8988T (cell line): ENCODE results near the gene MTUS2.

Source experiments
- DNase-seq: peaks from one replicate; pipeline ENCODE4 v3.0.0; 2011

MTUS2 gene

GRCh38 chr13:29464105-29464679 lies 644.1 kb downstream of the MTUS2 start:
- no peak for DNase-seq

- DNase-seq: no peak
Observed at GRCh38 chr13:29465741-29466293, 645.7 kb downstream of the MTUS2 start.

GRCh38 chr13:29471551-29471950 lies 651.4 kb downstream of the MTUS2 start:
- no peak for DNase-seq

DNA sequence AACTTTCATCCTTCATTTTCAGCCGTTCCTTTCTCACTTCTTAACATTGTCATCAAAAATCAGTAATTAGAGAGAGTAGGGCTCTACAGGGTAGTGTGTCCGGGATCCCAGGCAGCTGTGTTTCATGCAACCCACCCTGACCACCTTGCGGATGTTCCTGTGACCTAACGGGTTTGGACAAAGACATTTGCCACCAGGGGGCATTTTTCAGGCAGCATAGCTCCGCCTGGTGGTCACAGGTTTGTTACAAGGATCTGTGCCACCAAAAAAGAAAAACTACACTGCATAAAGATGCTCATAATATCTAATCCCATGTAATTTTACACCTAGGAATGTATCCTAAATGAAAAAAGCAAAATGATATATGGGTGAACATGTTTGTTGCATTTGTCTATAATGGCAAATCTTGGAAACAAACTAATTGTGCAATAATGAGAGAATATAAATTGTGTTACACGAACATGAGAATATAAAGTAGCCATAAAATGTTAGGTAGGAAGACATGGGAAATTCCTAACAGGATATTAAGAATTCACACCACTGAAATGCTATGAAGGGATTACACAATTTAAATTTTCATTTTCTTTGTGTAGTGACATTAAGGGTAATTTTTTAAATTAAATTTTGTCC lies 652.3 kb downstream of the MTUS2 start:
- DNase-seq: no peak

- no peak for DNase-seq
Observed at GRCh38 chr13:29473166-29473565, 653.0 kb downstream of the MTUS2 start.

DNA sequence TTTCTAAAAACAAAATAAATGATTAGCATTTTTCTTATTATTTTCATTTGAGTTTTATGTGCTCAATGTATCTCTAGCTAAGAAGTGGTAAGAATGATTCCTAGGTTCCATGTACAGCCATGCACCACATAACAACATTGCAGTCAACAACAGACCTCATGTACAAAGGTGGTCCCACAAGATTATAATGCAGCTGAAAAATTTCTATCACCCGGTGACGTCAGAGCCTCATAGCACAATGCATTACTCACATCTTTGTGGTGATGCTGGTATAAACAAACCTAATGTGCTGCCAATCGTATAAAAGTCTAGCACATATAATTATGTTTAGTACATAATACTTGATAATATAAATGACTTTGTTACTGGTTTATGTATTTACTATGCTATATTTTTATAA lies 654.9 kb downstream of the MTUS2 start:
- DNase-seq: no peak

DNA sequence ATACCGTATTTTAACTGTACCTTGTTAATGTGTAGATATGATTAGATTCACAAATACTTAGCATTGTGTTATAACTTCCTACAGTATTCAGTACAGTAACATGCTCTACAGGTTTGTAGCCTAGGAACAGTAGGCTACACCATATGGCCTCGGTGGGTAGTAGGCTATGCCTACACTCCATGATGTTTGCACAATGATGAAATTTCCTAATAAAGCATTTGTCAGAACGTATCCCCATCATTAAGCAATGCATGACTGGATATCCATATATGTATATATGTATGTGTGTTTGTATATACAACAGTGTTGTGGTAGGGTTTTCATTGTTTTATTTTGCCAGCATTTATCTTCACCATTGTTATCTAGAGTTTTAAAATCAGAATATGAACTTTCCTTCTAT lies 655.9 kb downstream of the MTUS2 start:
- DNase-seq: no peak

DNA sequence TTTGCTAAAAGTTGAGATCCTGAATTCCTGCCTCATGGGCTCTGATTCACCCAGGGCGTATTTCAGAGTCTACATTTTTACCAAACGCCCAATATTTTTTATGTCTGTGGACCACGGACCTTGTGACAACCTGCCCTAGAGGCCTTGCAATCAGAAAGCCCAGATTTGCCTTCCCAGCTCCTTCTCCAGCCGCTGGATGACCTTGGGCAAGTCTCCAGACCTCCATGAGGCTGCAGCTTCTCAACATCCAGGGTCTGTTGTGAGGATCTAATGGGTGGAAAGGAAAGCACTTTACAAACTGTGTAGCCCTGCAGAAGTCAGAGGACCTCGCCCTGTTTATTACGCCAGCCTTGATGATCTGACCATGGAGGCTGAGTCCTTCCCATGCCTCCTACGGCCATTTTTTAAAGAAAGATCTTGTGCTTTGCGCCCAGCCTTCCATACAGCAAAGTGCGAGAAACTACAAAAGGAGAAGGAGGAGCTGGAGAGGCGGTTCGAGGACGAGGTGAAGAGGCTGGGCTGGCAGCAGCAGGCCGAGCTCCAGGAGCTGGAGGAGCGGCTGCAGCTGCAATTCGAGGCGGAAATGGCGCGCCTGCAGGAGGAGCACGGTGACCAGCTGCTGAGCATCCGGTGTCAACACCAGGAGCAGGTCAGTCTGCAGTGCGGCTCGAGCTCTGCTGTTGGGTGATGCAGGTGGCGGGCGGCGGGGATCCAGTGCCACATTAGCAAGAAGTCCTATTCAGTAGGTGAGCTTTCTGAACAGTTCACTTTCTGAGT lies 659.8 kb downstream of the MTUS2 start:
- no peak for DNase-seq

DNA sequence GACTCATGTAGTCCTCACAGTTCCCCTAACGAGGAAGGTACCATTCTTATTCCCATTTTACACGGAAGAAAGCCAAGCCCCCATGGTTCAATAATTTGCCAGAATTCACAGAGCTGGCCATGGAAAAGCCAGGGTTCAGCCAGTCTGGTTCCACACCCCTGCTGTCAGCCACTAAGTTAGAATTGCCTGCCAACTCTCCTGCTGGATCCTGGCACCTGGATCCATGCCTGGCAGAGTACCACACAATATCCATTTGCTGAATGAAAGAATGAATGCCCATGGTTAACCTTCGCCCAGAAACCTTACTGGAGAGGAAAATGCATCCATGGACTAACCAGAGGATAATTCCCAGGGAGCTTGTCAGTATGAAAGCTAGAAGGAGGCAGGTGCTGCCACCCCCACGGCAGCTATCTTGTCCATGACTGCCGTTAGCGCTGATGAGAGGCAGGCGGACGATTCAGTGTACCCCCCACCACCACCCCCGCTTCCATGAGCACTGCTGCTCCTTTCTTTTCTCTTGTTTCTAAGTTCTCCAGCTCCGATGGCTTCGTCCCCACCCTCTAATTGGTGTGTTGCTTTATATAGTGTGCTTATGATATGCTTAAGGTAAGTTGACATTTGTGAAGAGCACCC lies 660.9 kb downstream of the MTUS2 start:
- DNase-seq: no peak

GRCh38 chr13:29481603-29482002 lies 661.5 kb downstream of the MTUS2 start:
- no peak for DNase-seq

DNA sequence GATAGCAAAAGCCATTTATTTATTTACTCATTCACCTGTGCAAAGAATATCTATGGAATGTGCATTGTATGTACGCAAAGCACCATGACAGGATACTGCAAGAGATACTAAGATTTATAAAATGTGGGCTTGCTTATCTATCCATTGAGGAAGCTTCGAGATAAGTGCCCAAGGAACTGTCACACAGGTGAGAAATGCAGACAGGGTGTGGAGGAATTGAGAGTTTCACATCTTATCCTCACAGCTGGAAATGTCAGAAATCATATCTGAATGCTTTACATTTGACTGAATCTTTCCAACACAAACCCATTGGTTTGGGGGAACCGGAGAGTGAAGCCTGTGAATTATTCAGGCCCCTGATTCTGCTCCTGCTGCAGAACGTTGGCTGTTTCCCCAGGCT lies 662.4 kb downstream of the MTUS2 start:
- DNase-seq: no peak

- DNase-seq: no peak
Observed at GRCh38 chr13:29483211-29483610, 663.1 kb downstream of the MTUS2 start.

DNA sequence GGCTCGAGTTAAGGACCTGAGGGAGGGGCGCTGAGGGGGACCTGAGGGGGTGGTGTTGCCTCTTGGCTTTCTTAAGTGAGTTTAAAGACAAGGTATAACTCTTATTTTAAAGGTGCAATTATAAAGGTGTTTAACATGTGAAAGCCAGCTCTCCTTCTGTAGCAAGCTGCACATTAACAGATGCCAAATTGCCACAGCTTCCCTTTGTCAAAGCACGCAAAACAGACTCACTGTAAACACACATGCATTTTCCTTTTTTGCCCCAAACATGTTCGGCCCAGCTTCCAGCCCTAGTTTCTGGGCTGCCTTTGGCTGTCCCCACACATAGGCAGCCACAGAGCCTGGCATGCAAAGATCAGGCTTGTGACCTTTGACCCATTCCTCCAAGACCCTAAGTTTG lies 663.5 kb downstream of the MTUS2 start:
- DNase-seq: no peak

DNA sequence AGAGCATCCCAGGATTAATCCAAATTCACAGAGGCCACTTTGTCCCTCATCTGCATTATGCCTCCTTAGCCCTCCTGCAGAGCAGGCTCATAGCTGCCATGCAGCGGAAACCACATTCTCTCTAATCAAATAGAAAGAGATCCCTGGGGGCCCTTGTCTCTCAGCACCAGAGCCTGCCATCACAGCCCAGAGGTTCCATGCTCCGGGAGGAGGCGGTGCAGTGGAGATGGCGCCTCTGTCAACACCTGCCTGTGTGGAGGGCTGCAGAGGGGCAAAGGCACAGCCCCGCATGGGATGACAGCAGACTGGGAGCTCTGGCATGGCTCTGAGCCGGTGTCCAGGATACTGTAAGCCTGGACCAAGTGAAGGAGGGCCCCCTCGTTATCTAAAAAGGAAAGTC lies 664.1 kb downstream of the MTUS2 start:
- no peak for DNase-seq

GRCh38 chr13:29484796-29485195 lies 664.7 kb downstream of the MTUS2 start:
- DNase-seq: no peak

GRCh38 chr13:29486551-29486950 lies 666.4 kb downstream of the MTUS2 start:
- DNase-seq: no peak

DNA sequence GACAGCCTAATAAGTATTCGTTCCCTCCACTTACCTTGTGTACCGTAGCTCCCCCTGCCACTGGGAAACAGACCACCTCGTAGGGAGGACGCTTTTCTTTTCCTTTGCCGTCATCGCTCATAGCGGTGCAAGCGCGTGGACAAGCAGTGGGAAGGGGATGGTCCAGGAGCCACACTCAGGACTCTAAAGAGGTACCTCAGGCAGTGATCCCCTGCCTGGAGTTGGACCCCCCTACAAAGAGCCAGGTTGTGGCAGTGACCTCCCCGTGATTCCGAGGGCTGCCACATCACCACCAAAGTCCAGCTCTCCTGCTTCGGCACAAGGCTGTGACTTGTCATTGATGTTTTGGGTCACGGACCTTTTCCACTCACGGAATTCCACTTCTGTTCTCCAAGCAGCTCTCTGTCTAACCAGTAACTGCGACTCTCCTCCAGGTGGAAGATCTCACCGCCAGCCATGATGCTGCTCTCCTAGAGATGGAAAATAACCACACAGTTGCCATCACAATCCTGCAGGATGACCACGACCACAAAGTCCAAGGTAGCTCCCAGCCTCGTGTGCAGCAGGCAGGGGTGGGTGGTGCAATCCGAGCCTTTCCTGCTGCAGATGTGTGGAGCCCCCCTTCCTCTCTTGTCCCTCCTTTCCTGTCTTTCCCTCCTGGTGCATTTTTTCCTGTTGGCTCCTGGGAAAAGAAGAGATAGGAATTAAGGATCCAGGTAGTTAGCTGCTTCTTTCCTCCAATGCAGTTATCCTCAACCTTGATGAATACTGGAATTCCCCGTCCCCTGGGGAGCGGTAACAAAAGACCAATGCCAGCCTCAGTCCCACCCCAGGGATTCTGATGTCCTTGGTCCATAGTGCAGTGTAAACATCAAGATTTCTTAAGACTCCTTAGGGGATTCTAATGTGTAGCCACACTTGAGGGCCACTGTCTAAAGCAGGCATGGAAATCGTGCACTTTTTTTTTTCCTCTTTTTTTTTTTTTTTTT lies 667.6 kb downstream of the MTUS2 start:
- no peak for DNase-seq

DNA sequence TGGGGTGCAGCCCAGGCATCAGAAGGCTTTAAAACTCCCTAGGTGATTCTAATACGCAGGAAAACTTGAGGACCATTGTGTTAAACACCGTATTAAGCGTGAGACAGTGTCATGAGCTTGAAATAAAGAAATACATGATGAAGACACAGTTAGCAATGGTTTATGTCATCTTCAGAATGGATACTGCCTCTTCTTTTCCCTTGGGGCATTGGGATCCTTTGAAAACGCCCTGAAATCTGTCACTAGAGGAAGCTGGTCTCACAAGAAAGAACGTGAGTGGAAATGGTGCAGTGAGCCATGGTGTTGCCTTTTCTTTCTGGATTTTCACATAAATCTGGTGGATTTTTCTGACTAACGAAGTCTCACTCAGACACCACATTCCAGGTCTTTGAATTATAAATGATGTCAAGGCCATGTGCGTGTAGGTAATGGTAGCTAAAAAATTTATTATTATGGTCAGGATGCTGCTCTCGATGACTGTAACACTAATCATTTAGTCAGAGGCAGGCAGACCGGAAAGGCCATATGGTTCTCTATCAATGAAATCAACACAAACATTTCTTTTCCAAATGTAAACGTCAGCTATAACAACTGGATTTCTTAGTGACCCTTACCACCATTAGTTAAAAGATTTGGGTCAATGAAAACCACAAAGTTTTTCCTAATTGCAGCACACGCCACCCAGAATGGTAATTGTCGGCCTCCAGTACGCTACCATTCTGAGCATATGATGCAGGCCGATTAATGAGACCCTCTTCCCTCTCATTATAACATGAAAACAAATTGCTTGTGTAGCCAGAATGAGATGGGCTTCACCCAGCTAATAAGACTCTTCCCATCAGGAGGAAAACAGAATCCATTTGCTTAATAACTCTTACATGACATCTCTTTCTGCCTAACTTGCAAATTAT lies 669.8 kb downstream of the MTUS2 start:
- DNase-seq: no peak

- no peak for DNase-seq
Observed at GRCh38 chr13:29490561-29490885, 670.4 kb downstream of the MTUS2 start.

- DNase-seq: no peak
Observed at GRCh38 chr13:29491248-29491647, 671.1 kb downstream of the MTUS2 start.

DNA sequence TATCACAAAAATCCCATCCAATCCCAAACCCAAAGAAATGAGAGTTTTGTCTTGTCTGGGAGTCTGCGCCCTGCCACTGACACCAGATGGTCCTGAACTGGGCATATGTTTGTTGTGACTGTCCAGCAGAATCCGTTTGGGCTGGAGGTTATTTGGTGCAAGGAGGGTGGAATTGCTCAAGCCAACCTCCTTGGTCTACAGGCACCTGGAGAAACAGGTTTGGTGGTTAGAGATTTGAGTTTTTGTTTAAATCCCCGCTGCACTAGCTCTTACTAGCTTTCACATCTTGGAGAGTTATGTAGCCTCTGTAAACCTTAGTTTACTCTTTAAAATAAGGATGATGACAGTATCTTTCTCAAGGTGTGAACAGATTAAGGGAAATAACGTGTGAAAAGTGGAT lies 673.7 kb downstream of the MTUS2 start:
- DNase-seq: no peak
